ENCODE results near the gene ESR2. TPM values are rescaled to one million over a fixed set of nuclear protein-coding genes. Genes with fewer than 3 reads are reported as not detected.

Gene ESR2
- total RNA-seq, 1 donor from 2014 or later: 0.30 TPM

GRCh38 chr14:64246688-64247087 lies 47.5 kb downstream of the ESR2 start:
- ATAC-seq: no peak
- intact Hi-C loops (cut with DNase I): no loop called here
- H3K36me3 ChIP-seq: no peaks in the 10 kb centered on the region

GRCh38 chr14:64245491-64245890 lies 48.7 kb downstream of the ESR2 start:
- H3K4me1 ChIP-seq: no peaks in the 10 kb centered on the region
- ATAC-seq: no peak

More at GRCh38 chr14:64246688-64247087, 47.5 kb downstream of the ESR2 start:
- Histone ChIP-seq H3K4me3 (no peak overlapping the region), H3K9me3 (no peaks in the 10 kb centered on the region), H3K27me3 (ENCODE audit: low read depth) (no peaks in the 10 kb centered on the region), H3K27ac (no peak overlapping the region), H3K4me1 (no peaks in the 10 kb centered on the region)
- DNase-seq: no peak
- no peak for TF ChIP-seq CTCF (IDR thresholded peaks at IDR 0.05)

GRCh38 chr14:64244279-64244678 lies 49.9 kb downstream of the ESR2 start:
- Histone ChIP-seq H3K36me3 (no peaks in the 10 kb centered on the region), H3K4me1 (no peaks in the 10 kb centered on the region), H3K27ac (no peak overlapping the region), H3K27me3 (ENCODE audit: low read depth) (no peaks in the 10 kb centered on the region), H3K4me3 (no peak overlapping the region), H3K9me3 (no peaks in the 10 kb centered on the region)
- TF ChIP-seq CTCF (IDR thresholded peaks at IDR 0.05): no peak
- no peak for DNase-seq
- ATAC-seq: no peak
- intact Hi-C loops (cut with DNase I): no loop called here

More at GRCh38 chr14:64245491-64245890, 48.7 kb downstream of the ESR2 start:
- no peak for TF ChIP-seq CTCF (IDR thresholded peaks at IDR 0.05)
- H3K9me3 ChIP-seq: no peaks in the 10 kb centered on the region
- no peak for DNase-seq
- no peak overlapping the region for H3K27ac ChIP-seq
- H3K36me3 ChIP-seq: no peaks in the 10 kb centered on the region
- intact Hi-C loops (cut with DNase I): no loop called here
- H3K27me3 ChIP-seq (ENCODE audit: low read depth): no peaks in the 10 kb centered on the region
- no peak overlapping the region for H3K4me3 ChIP-seq

- ATAC-seq (no peak), DNase-seq (no peak)
- H3K36me3 ChIP-seq: no peaks in the 10 kb centered on the region
- TF ChIP-seq CTCF (IDR thresholded peaks at IDR 0.05): no peak
- intact Hi-C loops (cut with DNase I): no loop called here
- H3K4me3 ChIP-seq: no peak overlapping the region
- no peaks in the 10 kb centered on the region for H3K9me3 ChIP-seq
- H3K27ac ChIP-seq: no peak overlapping the region
- no peaks in the 10 kb centered on the region for H3K27me3 ChIP-seq (ENCODE audit: low read depth)
- no peaks in the 10 kb centered on the region for H3K4me1 ChIP-seq
Observed at GRCh38 chr14:64238631-64239030, 55.5 kb downstream of the ESR2 start.

GRCh38 chr14:64238049-64238448 lies 56.1 kb downstream of the ESR2 start:
- Histone ChIP-seq H3K36me3 (no peaks in the 10 kb centered on the region), H3K4me1 (no peaks in the 10 kb centered on the region), H3K27ac (no peak overlapping the region), H3K27me3 (ENCODE audit: low read depth) (no peaks in the 10 kb centered on the region), H3K9me3 (no peaks in the 10 kb centered on the region), H3K4me3 (no peak overlapping the region)
- no peak for ATAC-seq
- no peak for DNase-seq
- intact Hi-C loops (cut with DNase I): no loop called here
- TF ChIP-seq CTCF (IDR thresholded peaks at IDR 0.05): no peak
